Esophagus muscularis mucosa (tissue), 4 donors: ENCODE results near the gene EPB41L5. TPM values are rescaled to one million over a fixed set of nuclear protein-coding genes. Genes with fewer than 3 reads are reported as not detected.

Experiments used
- DNase-seq: peaks from one replicate; pipeline ENCODE4 v3.0.0-alpha.2; 2017; ENCODE audit errors: extremely low spot score
- H3K27ac ChIP-seq, 4 donors: fragments of 200-600 bp; sonication (generic); replicated peaks in 1 of 4; 1 replicate in 3 of 4; 2 replicates in 1 of 4; pipeline ENCODE4 v1.5.1; 2016 to 2019; ENCODE audit warnings: mild to moderate bottlenecking in 1 of 4
- H3K27me3 ChIP-seq, 4 donors: fragments of 200-600 bp; sonication (generic); one replicate each; pipeline versions ENCODE4 v1.5.1 to v1.6.0; 2016 to 2019
- H3K36me3 ChIP-seq, 4 donors: fragments of 200-600 bp; sonication (generic); one replicate each; pipeline ENCODE4 v1.5.1; 2016 to 2019
- H3K4me1 ChIP-seq, 4 donors: fragments of 200-600 bp; sonication (generic); one replicate each; pipeline ENCODE4 v1.5.1; 2016 to 2019
- H3K4me3 ChIP-seq, 4 donors: fragments of 200-600 bp; sonication (generic); 1 replicate in 2 of 4; 2 replicates in 2 of 4; pipeline ENCODE4 v1.5.1; 2016 to 2019; ENCODE audit warnings: mild to moderate bottlenecking in 4 of 4, moderate library complexity in 1 of 4
- H3K9me3 ChIP-seq, 4 donors: fragments of 200-600 bp; sonication (generic); 1 replicate in 3 of 4; 2 replicates in 1 of 4; pipeline ENCODE4 v1.5.1; 2016 to 2019
- EP300 ChIP-seq: sonication (generic); formaldehyde crosslinking; IDR thresholded peaks from one replicate; pipeline ENCODE4 v1.6.1; 2017; ENCODE audit warnings: antibody characterized with exemption
- POLR2A ChIP-seq: fragments of 450-650 bp; IDR thresholded peaks from one replicate; pipeline ENCODE4 v1.6.1; 2017; ENCODE audit warnings: antibody characterized with exemption, moderate library complexity, mild to moderate bottlenecking, low read depth
- POLR2AphosphoS5 ChIP-seq, 2 donors: sonication (generic); formaldehyde crosslinking; IDR thresholded peaks; one replicate each; pipeline ENCODE4 v1.6.1; 2017; ENCODE audit warnings: antibody characterized with exemption in 2 of 2
- WGBS: methylation state at CpG from one replicate; pipeline ENCODE4 v1.1.5; 2018; 5-methylcytosine and 5-hydroxymethylcytosine counted together
- intact Hi-C: fragments of 100-400 bp; cut with DNase I; formaldehyde crosslinking; loops from one replicate; pipeline ENCODE4 v1.15.1; 2023
- total RNA-seq, 4 donors: library from RNA; depleted of rRNA; stranded (reverse); fragments of >200 nt; gene quantifications; one replicate each; pipeline versions ENCODE4 v1.1.0 to v1.2.1, GENCODE V29; 2016
- TF ChIP-seq, protein P1 (sequence below), 3 experiments: fragments of 200-600 bp in 2 of 3; fragments of 450-650 bp in 1 of 3; sonication (generic) in 2 of 3; IDR thresholded peaks; one replicate each; pipeline ENCODE4 v1.5.1; 2017 to 2019; ENCODE audit warnings: antibody characterized with exemption in 3 of 3, mild to moderate bottlenecking in 2 of 3, moderate library complexity in 1 of 3

EPB41L5 gene
- total RNA-seq, 4 donors from 2014 or later: 16.0 to 30.3 (median 21.6) TPM

DNA sequence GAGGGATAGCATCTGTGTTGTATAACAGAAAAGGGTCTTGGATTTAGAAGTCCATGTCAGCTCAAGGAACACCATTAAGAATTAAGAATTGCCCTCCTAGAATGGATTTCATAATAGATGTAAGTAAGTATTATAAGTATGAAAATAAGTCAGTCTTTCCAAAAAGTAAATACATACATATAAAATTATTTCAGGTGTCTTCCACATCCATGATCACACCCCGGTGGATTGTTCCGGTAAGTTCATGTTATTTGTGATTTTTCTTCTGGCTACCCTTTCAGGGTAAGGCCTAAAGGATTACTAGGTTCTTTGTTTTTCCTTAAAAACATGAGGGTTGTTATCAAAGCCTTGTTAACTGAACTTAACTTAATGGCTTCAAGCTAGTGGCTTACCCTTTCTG lies 154.4 kb downstream of the EPB41L5 start:
- TF ChIP-seq POLR2A: no peak
- TF ChIP-seq EP300: no peak
- no peak for TF ChIP-seq POLR2AphosphoS5 (IDR thresholded peaks at IDR 0.05)
- TF ChIP-seq, protein P1, sequence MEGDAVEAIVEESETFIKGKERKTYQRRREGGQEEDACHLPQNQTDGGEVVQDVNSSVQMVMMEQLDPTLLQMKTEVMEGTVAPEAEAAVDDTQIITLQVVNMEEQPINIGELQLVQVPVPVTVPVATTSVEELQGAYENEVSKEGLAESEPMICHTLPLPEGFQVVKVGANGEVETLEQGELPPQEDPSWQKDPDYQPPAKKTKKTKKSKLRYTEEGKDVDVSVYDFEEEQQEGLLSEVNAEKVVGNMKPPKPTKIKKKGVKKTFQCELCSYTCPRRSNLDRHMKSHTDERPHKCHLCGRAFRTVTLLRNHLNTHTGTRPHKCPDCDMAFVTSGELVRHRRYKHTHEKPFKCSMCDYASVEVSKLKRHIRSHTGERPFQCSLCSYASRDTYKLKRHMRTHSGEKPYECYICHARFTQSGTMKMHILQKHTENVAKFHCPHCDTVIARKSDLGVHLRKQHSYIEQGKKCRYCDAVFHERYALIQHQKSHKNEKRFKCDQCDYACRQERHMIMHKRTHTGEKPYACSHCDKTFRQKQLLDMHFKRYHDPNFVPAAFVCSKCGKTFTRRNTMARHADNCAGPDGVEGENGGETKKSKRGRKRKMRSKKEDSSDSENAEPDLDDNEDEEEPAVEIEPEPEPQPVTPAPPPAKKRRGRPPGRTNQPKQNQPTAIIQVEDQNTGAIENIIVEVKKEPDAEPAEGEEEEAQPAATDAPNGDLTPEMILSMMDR (IDR thresholded peaks at IDR 0.05): no peak
- Histone ChIP-seq H3K36me3 (peaks cover 0 to 31% (median 15%) of the 10 kb centered on the region in 4 donors), H3K4me1 (no peaks in the 10 kb centered on the region), H3K27ac (no peak overlapping the region), H3K4me3 (no peak overlapping the region), H3K27me3 (no peaks in the 10 kb centered on the region), H3K9me3 (no peaks in the 10 kb centered on the region)
- intact Hi-C loops: no loop called here
- DNase-seq: no peak
- 97% methylated on average over 2 of the region's 2 CpGs for WGBS

DNA sequence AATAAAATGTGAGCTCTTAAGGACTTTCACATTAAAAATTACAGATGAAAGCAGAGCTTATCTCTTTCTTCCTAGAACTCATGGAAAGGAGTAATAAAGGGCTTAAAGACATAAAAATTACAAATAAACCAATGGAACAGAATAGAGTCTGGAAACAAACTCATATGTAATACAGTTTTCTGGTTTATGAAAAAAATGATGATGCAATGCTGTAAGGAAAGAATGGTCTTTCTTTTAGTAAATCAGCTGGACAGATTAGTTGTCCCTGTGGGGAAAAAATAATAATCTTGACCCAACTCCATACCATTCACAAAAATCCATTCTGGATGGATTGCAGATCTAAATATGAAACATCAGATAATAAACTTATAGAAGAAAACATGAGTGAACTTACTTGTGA lies 156.1 kb downstream of the EPB41L5 start:
- Histone ChIP-seq H3K9me3 (no peaks in the 10 kb centered on the region), H3K27ac (no peak overlapping the region), H3K36me3 (peaks cover 0 to 31% (median 15%) of the 10 kb centered on the region in 4 donors), H3K4me1 (peaks cover 0 to 2% (median 0%) of the 10 kb centered on the region in 4 donors), H3K27me3 (no peaks in the 10 kb centered on the region), H3K4me3 (no peak overlapping the region)
- intact Hi-C loops: no loop called here
- TF ChIP-seq EP300 (no peak), POLR2A (no peak), POLR2AphosphoS5 (IDR thresholded peaks at IDR 0.05) (no peak)
- TF ChIP-seq, protein P1 (IDR thresholded peaks at IDR 0.05): no peak
- no peak for DNase-seq

GRCh38 chr2:120174963-120175581 lies 162.2 kb downstream of the EPB41L5 start:
- Histone ChIP-seq H3K27me3 (no peaks in the 10 kb centered on the region), H3K27ac (peak overlapping the region in 2 of 4 donors; percentile 25 to 60), H3K36me3 (peaks cover 0 to 37% (median 9%) of the 10 kb centered on the region in 4 donors), H3K9me3 (no peaks in the 10 kb centered on the region), H3K4me1 (peaks cover 8 to 12% (median 9%) of the 10 kb centered on the region in 4 donors), H3K4me3 (peak overlapping the region in 1 of 4 donors; percentile 5)
- no peak for TF ChIP-seq POLR2AphosphoS5 (IDR thresholded peaks at IDR 0.05)
- no peak for TF ChIP-seq EP300
- no peak for TF ChIP-seq POLR2A
- TF ChIP-seq, protein P1 (IDR thresholded peaks at IDR 0.05): peak; percentile 69 to 78 (median 73)
- intact Hi-C loops: loop anchor here (2.0 to 10.0 kb wide), 3 partner anchors 64 to 470 kb away; no protein-coding TSS in a partner anchor
- WGBS: 27% methylated on average over 6 of the region's 6 CpGs
- no peak for DNase-seq

GRCh38 chr2:120176526-120176925 lies 163.6 kb downstream of the EPB41L5 start:
- intact Hi-C loops: loop anchor here (5.0 to 10.0 kb wide), 2 partner anchors 424 to 472 kb away; no protein-coding TSS in a partner anchor
- WGBS: 81% methylated on average over 3 of the region's 3 CpGs
- no peak overlapping the region for H3K27ac ChIP-seq
- no peak for TF ChIP-seq POLR2A
- TF ChIP-seq EP300: no peak
- TF ChIP-seq, protein P1 (IDR thresholded peaks at IDR 0.05): no peak
- no peak for TF ChIP-seq POLR2AphosphoS5 (IDR thresholded peaks at IDR 0.05)
- no peak for DNase-seq
- H3K36me3 ChIP-seq: peaks cover 0 to 39% (median 7%) of the 10 kb centered on the region in 4 donors
- peak overlapping the region in 1 of 4 donors; percentile 25 for H3K4me3 ChIP-seq
- peaks cover 8 to 12% (median 9%) of the 10 kb centered on the region in 4 donors for H3K4me1 ChIP-seq
- H3K27me3 ChIP-seq: no peaks in the 10 kb centered on the region
- H3K9me3 ChIP-seq: no peaks in the 10 kb centered on the region
